Fibroblast of lung (primary cell): ENCODE data around the gene LPIN2.

ENCODE experiments used
- CTCF ChIP-seq, 2 donors: IDR thresholded peaks in 1 of 2; conservative IDR thresholded peaks in 1 of 2; 1 replicate in 1 of 2; 2 replicates in 1 of 2; pipeline ENCODE4 v1.5.1; 2011 to 2012; ENCODE audit warnings: low read length in 2 of 2, control low read depth in 1 of 2, inconsistent platforms in 1 of 2, low read depth in 1 of 2, mild to moderate bottlenecking in 1 of 2
- EZH2 ChIP-seq: IDR thresholded peaks from 2 replicates; pipeline ENCODE4 v1.5.1; 2012; ENCODE audit warnings: low read length, control low read depth, mild to moderate bottlenecking; ENCODE audit errors: missing control alignments

- TF ChIP-seq CTCF (conservative IDR thresholded peaks at IDR 0.05 in 1 of 2, IDR thresholded peaks at IDR 0.05 in 1 of 2; ENCODE audit: low read depth in 1 of 2, low read length in 2 of 2) (no peak), EZH2 (no peak)
Measured at GRCh38 chr18:3010086-3010485, 2.9 kb downstream of the LPIN2 start.
